C4-2B (cell line): Measurements from ENCODE around the gene PLCL2.
"Not testable (repeated sequence)": the region's sequence is repeated elsewhere in the genome, so short reads cannot be mapped to it uniquely, and the experiment has no call there.

ENCODE experiments used
- H3K27ac ChIP-seq: fragments of 450-650 bp; 2 replicates; pipeline ENCODE4 v1.5.1; 2017
- CTCF ChIP-seq: fragments of 450-650 bp; conservative IDR thresholded peaks from 2 replicates; pipeline ENCODE4 v1.5.1; 2017; ENCODE audit warnings: mild to moderate bottlenecking
- ZFX ChIP-seq: fragments of 450-650 bp; IDR thresholded peaks from 2 replicates; pipeline ENCODE4 v1.6.1; 2017

Gene PLCL2

GRCh38 chr3:17122758-17123157 lies 238.0 kb downstream of the PLCL2 start:
- TF ChIP-seq ZFX: no peak
- no peak for TF ChIP-seq CTCF

GRCh38 chr3:17125738-17126442 lies 241.1 kb downstream of the PLCL2 start:
- H3K27ac ChIP-seq: no peak overlapping the region
- TF ChIP-seq ZFX (no peak), CTCF (no peak)

More at GRCh38 chr3:17122758-17123157, 238.0 kb downstream of the PLCL2 start:
- no peak overlapping the region for H3K27ac ChIP-seq

- not testable (repeated sequence) for H3K27ac ChIP-seq
Measured at GRCh38 chr3:17128671-17129070, 243.9 kb downstream of the PLCL2 start.

- H3K27ac ChIP-seq: no peak overlapping the region
- no peak for TF ChIP-seq ZFX
- TF ChIP-seq CTCF: no peak
Measured at GRCh38 chr3:17129556-17129955, 244.8 kb downstream of the PLCL2 start.

GRCh38 chr3:17130956-17131355 lies 246.2 kb downstream of the PLCL2 start:
- no peak for TF ChIP-seq ZFX
- no peak for TF ChIP-seq CTCF
- no peak overlapping the region for H3K27ac ChIP-seq

GRCh38 chr3:17132286-17133115 lies 247.7 kb downstream of the PLCL2 start:
- no peak overlapping the region for H3K27ac ChIP-seq
- TF ChIP-seq CTCF (no peak), ZFX (no peak)

GRCh38 chr3:17133632-17134545 lies 249.1 kb downstream of the PLCL2 start:
- no peak overlapping the region for H3K27ac ChIP-seq
- no peak for TF ChIP-seq CTCF
- TF ChIP-seq ZFX: no peak
